Bronchial epithelial cell (primary cell): Measurements from ENCODE around the gene SOX18. TPM values are rescaled to one million over a fixed set of nuclear protein-coding genes. Genes with fewer than 3 reads are reported as not detected.

Experiments used
- DNase-seq: peaks from one replicate; pipeline ENCODE4 v3.0.0-alpha.2; 2010; ENCODE audit warnings: low read depth
- FAIRE-seq: peaks from 2 replicates; lab custom pipeline; 2011; peaks lifted over from hg19 to GRCh38; lab: Jason Lieb, UNC
- H3K27me3 ChIP-seq: 2 replicates; pipeline ENCODE4 v1.5.1; 2011; ENCODE audit warnings: low read length; ENCODE audit not compliant: control insufficient read depth, insufficient read depth
- H3K36me3 ChIP-seq: 2 replicates; pipeline ENCODE4 v1.5.1; 2011; ENCODE audit warnings: low read length; ENCODE audit not compliant: control insufficient read depth, insufficient read depth
- H3K4me3 ChIP-seq: 2 replicates; pipeline ENCODE4 v1.5.1; 2011; ENCODE audit warnings: mild to moderate bottlenecking, low read depth, low read length, control low read depth
- CTCF ChIP-seq: IDR thresholded peaks from 2 replicates; pipeline ENCODE4 v1.5.1; 2011; ENCODE audit warnings: mild to moderate bottlenecking, moderate library complexity, low read length, control low read depth, inconsistent platforms; ENCODE audit not compliant: insufficient read depth, severe bottlenecking
- total RNA-seq: library from RNA; depleted of rRNA; stranded (reverse); fragments of >200 nt; gene quantifications from 2 replicates; pipeline ENCODE4 v1.2.1, GENCODE V29; 2014

Gene SOX18
- total RNA-seq, 1 donor from 2014 or later, result not detected

- H3K4me3 ChIP-seq, result no peak overlapping the region
- no peaks in the 10 kb centered on the region for H3K36me3 ChIP-seq
- FAIRE-seq (no peak), DNase-seq (peak; percentile 72)
- TF ChIP-seq CTCF, result no peak
- peaks cover 24% of the 10 kb centered on the region for H3K27me3 ChIP-seq
These were observed 37.4 kb upstream of the SOX18 start for GRCh38 chr20:64086801-64087200.

GRCh38 chr20:64084685-64085152 lies 35.3 kb upstream of the SOX18 start:
- Histone ChIP-seq H3K27me3 (peaks cover 20% of the 10 kb centered on the region), H3K4me3 (no peak overlapping the region), H3K36me3 (no peaks in the 10 kb centered on the region)
- no peak for DNase-seq
- TF ChIP-seq CTCF, result no peak
- FAIRE-seq, result no peak

- H3K27me3 ChIP-seq, result peaks cover 19% of the 10 kb centered on the region
- TF ChIP-seq CTCF, result no peak
- no peak for DNase-seq
- H3K36me3 ChIP-seq, result no peaks in the 10 kb centered on the region
- peak within 1 kb of the TSS; percentile 36 for H3K4me3 ChIP-seq
- FAIRE-seq, result no peak
These were observed 34.6 kb upstream of the SOX18 start, which contains the start of gene LKAAEAR1 for GRCh38 chr20:64083804-64084684. TSS of gene LKAAEAR1 (minus strand) at chr20:64084398. CDS start at chr20:64084219, 179 bp downstream.

- Histone ChIP-seq H3K36me3 (no peaks in the 10 kb centered on the region), H3K4me3 (peak overlapping the region; percentile 36), H3K27me3 (peaks cover 18% of the 10 kb centered on the region)
- FAIRE-seq (no peak), DNase-seq (peak; percentile 29)
- TF ChIP-seq CTCF, result peak; percentile 57
These were observed 34.0 kb upstream of the SOX18 start for GRCh38 chr20:64083378-64083803.

GRCh38 chr20:64082820-64083377 lies 33.5 kb upstream of the SOX18 start:
- TF ChIP-seq CTCF, result no peak
- DNase-seq, result no peak
- no peaks in the 10 kb centered on the region for H3K36me3 ChIP-seq
- H3K27me3 ChIP-seq, result peaks cover 18% of the 10 kb centered on the region
- no peak overlapping the region for H3K4me3 ChIP-seq
- FAIRE-seq, result no peak
